Activated CD4-positive, alpha-beta T cell treated with anti-CD3 and anti-CD28 coated beads, Interleukin-2, amount 50 U/mL, for 1 hour (primary cell): ENCODE results near the gene LTF.

Experiments
- DNase-seq: peaks from one replicate; pipeline ENCODE4 v3.0.0-alpha.2; 2020

Gene LTF

DNA sequence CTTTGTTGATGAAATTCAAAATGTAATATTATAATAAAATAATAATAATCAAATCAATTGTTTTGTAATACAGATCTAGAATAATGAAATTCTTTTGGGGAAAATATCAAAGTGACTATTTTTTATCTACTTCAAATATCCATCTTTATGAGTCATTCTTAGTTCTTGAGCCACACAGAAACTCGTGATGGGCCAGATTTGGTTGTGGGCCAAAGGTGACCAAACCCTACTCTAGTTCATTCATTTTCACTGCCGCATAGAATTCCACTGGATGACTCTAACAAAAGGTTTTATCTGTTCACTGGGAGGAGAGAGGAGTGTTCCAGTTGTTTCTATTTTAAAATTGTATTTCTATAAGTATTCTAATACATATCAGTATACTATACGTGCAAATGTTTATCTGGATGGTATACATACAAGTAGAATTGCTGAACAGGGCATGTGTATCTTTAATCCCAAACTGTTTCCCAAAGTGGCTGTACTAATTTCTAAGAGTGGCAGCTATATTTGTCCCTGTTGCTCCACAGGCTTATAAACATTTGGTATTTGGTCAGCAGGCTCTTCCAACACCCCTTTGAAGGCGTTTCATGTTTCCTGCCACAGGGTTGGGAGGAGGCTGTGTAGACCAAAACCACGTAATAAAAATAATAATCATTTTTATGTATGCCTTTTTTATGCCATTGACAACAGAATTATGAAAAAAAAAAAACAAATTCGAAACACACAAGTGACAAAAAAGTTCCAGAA, 25.8 kb upstream of the LTF start:
- no peak for DNase-seq

DNA sequence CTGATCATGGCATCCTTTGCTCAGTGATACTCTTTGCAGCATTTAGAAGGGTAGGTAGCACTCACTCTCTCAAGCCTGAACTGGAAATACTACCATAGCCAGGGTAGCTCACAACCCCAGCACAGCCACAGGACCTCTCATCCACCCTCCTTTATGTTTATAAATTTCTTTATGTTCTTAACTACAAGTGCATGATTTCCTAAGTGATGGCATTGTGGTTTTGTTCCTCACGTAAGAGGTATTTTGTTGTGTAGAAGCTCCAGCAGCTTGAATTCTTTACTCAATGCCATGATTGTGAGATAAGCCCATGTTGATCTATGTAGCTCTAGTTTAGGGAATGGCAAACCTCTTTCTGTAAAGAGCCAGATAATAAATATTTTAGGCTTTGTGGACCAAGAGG, 25.2 kb upstream of the LTF start:
- no peak for DNase-seq

DNA sequence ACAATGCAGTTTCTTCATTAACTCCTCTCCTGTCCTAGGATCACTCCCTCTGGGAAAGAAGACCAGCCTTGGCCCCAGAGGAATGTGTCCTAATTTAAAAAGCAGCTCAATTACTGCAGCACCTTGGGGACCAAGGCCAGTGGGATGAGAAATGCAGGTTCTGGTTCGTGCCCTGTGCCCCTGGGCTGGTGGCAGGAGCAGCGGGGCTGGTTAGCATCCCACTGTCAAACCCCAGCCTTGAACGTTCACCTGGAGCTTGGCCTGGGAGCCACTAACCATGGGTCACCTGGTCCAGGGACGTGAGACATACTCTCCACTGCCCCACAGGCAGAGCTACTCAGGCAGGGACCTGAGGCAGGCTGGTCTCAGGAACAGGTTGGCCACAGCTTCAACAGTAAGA, 24.7 kb upstream of the LTF start:
- no peak for DNase-seq

DNA sequence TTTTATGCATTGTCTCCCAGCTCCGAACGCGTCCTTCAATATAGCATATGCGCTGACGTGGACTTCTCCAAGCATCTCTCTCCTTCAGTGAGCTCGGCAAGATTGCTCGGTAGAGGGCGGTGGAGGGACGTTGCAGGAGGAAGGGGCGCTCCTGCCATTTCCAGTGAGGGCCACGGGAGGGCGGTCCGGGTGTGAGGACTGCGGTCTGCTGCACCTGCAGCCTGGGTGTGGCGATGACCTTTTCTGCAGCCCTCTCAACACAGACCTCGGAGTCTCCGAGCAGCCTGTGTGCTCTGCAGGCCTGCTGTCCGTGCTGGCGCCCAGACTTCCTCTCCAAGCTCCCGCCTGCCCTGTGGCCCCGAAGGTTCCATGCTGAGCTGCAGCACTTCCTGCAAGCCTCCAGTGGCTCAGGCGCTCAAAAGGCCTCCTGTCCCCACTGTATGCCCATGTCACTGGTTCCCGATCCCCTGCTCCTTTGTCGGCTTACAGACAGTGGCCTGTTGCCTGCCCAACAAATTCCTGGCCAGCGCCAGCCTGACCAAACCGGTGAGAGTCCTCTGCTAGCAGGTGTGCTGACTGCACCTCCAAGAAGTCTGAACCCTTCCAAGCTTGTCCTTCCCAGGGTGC, 24.1 kb upstream of the LTF start:
- peak; percentile 96 for DNase-seq

DNA sequence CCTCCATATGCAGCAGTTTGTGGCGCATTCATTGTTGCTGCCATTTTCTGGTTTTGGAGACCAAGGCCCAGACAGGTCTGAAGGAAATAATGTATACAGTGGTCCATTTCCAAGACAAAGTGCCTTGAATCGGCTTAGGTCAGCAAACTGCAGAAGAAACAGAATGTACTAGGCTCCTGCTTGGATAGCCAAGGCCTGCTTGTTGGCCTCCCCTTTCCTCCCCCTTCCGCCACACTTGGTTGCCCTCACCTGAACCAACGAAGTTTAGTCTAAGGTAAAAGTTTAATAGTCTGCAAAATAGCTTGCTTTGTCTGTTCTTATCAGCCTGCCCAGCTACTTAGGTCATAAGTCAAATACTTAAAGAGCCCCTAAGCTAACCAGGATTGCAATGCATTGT, 21.1 kb upstream of the LTF start:
- no peak for DNase-seq

DNA sequence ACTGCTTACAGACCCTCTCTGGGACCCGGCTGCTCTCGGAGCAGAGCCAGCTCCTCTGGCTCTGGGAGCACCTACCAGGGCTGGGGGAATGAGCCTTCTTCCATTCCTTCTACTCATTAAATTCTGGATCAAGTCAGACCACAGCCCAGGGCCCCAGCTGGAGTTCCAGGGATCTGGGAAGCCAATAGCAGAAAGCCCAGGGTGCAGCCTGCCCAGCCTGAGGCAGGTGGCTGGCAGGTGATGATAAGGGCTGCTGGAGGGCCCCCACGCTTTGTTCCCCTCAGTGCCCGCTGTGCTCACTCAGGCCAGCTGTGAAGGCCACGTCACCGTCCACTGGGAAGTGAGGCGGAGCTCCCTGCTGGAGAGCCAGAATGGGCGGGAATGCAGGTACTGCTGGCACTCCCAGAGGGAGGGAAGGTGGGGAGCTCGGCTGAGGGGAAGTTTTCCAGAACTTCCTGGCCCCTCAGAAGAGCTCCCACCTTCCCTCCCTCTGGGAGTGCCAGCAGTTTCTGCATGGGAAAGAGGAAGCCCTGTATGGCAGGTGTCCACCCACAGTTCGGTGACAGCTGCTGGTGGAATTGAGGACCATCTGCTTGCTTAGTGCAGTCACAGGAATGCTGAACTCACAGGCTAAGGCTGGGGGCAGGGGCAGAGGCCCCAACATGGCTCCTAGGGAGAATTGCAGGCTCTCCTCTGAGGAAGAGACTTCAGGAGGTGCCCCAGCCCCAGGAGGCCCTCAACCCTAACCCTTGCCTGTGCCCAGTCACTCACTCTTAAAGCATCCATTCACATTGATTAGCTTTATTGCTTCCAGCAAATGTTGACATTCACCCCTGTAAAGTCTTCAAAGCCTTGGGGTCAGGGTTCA, 20.4 kb upstream of the LTF start:
- DNase-seq, result no peak

DNA sequence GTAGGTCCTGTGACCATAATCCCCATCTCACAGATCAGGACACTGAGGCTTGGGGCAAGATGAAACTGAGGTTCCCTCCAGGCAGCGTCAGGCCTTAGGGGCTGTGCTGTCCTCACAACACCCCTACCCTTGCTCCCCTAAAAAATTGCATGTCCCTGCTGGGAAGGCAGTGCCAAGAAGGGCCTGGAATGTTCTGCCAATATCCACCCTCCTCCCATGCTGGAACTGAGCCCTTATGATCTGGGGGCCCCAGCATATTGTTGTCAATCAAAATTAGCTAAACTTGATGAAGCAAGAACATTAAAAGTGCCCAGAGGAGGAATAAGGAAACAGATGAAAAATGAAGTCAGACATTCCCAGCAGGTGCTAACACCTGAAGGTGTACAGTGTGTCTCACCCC, 19.7 kb upstream of the LTF start:
- no peak for DNase-seq

DNA sequence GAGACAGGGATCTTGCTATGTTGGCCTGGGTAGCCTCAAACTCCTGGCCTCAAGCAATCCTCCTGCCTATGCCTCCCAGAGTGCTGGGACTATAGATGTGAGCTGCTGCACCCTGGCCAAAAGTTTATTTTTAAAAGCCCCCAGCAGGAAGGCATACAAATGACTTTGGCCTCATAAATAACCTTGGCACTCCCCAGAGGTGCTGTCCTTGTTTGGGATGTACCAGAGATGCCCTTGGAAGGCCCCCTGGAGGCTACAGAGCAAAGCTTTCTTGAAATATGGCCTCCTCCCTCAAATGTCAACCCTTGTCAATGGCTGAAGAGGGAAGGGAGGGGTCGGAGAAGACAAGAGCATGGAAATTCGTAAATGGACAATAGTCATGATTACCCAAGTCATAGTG, 19.1 kb upstream of the LTF start:
- no peak for DNase-seq

DNA sequence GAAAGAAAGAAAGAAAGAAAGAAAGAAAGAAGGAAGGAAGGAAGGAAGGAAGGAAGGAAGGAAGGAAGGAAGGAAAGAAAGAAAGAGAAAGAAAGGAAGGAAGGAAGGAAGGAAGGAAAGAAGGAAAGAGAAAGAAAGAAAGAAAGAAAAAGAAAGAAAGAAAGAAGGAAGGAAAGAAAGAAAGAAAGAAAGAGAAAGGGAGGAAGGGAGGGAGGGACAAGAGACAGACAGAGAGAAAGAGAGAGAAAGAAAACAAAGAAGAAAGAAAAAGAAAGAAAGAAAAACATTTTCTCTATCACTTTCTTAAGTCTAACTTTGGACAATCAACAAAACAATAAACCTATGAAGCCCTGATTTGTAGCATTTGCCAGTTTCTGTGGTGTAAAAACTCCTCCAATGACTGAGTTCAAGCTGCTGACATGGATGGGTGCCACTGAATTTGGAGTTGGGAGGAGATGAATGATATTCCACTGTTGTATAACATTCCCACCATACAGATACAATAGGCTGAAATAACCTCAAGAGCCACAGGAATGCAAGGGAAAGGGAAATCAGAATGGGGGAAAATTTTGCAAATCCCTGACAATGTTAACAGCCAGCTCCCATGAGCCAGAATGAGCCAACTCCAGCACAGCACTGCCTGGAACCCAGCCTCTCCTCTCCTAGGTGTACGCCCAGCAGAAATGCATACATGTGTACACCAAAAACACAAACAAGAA, 18.1 kb upstream of the LTF start:
- DNase-seq, result no peak

DNA sequence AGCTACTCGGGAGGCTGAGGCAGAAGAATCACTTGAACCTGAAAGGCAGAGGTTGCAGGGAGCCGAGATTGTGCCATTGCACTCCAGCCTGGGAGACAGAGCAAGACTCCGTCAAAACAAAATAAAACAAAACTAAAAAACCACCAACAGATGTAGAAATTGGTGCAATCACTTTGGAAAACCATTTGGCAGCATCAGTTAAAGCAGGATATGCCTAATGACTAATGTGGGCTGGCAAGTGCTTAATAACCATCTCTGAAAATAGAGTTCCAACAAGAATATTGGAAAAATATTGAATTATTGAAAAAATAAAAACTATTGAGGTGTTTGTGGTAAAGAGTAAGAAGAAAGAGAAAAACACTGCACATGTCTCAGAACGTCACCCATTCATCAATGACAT, 16.9 kb upstream of the LTF start:
- DNase-seq, result no peak

DNA sequence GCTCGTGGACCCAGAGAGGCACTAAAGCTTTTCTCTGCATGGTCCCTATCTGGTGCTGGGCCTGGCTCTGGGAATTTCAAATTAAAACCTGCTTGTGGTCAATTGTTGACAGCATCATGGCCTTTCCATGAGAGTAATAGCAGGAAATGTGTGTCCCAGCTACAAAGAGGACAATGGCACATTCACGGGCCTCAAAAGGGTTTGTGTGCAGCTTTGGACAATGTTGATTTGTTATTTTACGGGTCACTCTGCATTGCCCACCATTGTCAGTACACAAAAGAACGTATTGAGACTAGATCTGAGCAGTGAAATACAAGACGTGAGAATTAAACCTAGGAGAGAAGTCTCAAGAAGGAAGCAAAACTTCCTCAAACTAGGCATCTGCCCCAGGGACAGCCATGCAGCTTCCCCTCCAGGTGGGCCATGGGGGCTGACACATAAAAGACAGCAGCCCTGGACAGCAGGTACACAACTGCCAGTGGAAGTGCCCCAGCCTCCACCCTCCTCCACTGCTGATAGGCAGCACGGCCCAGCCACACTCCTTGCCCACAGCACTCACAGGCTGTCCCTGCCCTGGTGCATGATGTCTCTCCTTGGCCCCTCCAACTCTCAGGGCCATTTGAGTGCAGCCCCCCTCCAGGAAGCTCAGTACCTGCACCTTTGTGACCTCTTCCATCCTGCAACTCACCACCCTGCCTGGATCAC, 15.9 kb upstream of the LTF start:
- DNase-seq, result no peak

DNA sequence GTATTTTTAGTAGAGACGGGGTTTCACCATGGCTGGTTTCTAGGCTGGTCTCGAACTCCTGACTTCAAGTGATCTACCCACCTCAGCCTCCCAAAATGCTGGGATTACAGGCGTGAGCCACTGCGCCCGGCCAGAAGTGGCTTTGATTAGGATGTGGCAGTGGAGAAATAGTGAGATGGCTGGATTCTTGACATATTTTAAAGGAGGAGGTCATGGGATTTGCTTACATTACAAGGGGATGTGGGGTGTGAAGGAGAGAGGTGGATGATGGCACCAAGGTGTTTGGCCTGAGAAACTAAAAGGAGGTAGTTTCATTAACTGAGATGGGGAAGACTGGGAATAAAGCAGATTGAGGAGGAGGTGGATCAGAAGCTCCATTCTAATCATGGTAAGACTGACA, 15.0 kb upstream of the LTF start:
- no peak for DNase-seq

DNA sequence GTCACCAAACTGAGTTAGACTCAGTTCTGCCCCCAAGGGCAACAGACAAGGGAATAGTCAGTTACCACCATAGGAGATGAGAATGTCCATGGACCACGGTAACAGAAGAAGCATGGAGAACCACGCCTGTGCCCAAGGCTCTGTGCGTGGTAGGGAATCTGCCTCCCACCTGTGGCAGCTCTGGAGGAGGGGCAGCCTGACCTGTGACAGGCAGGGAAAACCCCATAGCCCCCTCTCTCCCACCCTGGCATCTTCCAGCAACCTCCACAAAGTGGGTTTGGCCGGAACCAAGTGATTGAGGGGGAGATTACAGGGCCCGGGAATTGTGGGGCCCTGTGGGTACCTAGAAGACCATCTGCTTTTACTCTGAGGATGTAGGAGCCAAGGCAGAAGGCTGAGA, 14.3 kb upstream of the LTF start:
- no peak for DNase-seq

DNA sequence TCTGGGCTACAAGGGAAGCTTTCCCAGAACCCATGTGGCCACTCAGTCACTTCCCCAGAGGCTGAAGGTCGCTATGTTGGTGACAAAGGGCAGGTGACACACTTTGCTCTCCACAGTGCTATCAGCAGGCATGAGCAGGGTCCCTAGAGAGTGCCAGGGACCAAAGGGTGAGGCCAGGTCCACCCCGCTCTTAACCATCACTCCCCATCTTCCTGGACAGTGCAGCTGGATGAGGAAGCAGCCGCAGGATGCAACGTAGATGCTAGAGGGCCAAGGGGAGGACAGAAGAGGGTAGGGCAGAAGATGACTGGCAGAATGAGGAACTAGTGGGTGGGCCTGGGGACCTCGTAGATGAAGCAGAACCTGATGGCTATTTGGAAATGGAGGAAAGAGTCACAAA, 13.6 kb upstream of the LTF start:
- DNase-seq, result no peak

DNA sequence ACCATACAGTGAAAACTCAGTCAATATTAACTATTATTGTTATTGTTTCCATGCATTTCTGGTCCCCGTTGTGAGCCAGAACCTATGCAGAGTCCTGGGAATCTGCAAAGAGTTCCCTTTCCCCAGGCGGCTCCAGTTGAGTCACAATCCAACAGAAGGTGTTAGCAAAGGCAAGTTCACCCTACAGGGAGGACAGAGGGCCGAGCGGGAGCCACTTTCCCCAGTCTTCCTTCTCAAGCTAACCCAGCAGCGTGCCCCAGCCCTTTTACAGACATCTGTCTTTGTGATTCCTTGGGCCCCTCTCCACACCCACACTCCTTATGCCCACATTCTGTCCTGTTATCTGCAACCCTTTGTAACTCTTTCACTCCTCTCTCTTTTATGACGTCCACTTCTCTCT, 13.1 kb upstream of the LTF start:
- DNase-seq, result no peak

DNA sequence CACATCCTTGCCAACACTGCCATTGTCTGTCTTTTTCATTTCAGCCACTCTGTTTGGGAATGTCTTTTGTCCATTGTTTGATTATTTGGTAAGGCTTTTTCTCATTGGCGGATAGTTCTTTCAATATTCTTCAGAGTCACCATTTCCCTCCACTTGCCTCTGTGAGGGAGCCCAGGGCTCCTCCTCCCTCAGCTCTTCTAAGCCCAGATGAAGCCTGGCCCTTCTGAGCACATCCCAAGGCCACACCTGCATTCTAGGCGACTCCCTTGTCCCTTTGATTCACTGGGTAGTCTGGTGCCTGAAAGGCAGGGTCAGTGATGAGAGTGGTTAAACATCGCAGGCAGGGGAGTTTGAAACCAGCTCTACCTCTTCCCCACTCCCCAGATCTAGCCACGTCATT, 12.4 kb upstream of the LTF start:
- no peak for DNase-seq

DNA sequence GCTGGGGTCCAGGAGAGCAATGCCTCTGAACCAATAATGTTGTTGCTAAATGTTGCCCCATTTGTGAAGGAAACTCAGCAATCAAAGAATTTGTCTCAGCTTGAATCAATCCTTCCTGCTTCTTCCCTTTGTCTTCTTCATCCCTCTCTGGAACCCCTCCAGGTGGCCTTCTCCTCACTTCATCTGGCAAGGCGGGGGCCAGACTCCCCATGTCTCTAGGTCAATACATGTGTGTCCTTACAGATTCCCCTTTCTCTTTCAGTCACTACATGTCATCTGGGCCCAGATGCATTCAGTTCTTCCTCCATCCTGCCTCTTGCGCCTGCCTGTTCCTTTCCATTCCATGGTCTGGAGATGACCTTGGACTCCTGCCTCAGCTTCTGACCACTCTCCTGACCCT, 8.0 kb upstream of the LTF start:
- DNase-seq, result no peak

DNA sequence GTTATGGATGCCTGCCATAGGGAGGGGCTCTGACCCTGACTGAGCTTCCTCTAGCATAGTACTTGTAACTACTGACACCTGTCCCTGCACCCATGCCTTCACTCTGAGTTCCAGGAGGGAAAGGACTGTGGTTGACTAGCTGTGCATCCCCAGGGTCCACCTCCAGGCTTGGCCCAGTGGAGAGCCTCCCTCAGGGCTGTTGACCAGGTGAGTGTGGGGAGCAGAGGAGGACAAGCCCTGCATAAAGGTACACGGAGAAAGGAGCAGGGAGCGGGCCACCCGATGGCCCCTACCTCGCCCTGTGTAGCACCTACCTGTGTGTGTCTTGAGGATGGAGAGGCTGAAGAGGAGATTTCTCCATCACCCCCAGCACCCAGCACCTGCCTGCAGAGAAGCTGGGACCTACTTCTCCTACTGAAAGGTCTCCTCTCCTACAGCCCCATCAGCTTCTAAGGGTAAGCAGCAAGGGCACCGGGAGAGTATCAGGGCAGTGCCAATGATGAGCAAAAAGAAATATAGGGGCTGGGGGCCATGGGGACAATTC, 6.7 kb upstream of the LTF start:
- DNase-seq, result no peak

DNA sequence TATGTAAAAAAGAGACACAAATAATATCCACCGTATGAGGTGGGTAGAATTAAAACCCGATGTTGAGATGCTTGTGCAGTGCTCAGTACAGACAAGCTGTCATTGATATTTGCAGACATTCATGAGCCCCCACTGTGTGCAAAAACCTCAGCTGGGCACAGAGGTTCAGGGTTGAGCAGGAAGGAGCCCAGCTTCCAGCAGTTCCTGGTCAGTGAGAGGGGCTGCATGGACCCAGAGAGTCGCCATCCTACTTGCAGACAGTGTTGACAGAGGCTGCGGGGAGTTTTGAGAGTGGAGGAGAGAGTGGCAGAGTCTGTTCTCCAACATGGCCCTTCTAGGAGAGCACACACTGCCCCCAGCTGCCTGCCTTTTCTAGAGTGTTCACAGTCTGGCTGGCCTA, 6.1 kb upstream of the LTF start:
- no peak for DNase-seq

DNA sequence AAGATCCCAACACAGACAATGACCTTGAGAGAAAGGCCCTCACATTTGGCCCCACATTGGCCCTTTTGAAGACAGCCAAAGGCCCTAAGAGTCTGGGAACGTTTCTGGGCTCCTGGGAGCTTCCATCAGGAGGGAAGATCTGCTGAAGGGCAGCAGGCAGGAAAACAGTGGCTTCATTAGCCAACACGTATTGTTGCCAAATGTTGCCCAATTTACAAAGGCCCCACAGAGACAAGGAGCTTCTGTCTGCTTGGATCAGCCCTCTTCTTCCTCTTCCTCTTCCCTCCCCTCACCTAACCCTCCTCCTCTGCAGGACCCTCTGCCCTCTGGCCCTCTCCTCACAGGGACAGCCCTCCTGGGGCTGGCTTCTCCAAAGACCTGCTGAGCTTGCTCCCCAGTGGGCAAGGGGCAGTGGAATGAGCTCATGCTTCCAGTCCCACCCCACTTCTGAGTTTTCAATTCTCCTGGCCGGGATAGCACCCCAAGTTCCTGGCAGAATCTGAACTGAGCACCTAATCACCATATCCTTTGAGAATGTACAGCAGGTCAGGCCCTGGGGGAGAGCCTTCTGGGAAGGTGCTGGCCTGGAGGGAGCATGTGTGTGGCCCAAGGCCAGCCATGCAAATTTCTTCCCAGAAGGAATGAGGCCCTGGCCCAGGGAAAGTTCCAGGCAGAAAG, 5.1 kb upstream of the LTF start:
- DNase-seq, result no peak

DNA sequence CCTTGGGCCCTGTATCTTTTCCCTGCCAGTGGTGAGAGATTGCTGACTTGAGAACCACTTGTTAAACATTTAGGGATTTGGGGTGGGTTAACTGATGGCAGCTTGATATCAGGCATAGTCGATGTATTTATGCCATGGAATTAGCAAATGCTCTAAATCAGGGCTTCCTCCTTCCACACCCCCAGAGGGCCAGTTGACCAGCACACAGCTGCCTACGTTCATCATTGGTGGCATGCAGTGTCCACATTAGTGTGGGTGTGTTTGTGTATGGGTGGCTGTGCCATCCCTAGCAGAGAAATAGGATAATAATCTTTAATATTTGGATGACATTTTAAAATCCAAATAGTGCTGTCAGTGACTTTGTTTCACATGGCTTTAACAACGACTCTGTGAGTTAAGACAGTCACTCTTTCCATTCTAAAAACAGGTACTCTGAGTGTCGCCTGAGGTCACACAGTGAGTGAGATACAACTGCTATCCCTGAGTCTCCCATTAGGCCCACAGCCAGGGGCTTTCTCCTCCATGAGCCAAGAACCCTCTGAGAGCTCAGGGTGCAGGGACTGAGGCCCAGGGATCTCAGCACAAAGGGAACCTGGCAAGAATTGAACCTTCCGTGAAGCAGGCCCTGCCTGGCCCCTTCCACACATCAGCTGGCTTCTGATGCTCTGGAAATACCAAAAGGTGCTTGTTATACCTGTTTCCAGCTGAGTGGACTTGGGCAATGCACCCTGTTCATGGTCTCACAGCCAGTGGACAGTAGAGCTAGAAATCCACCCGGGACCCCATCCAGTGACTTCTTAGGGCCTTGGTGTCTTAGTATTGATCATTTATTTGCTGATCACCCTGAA, 4.3 kb upstream of the LTF start:
- DNase-seq, result no peak
